ENCODE data around the gene OR7C2. TPM values are rescaled to one million over a fixed set of nuclear protein-coding genes. Genes with fewer than 3 reads are reported as not detected.
A peak's percentile ranks its signal among the peaks of the same experiment; 100 is the strongest.

The OR7C2 gene
- total RNA-seq, 1 donor from 2014 or later, result not detected

- intact Hi-C loops (cut with DNase I), result no loop called here
- TF ChIP-seq, protein P1, sequence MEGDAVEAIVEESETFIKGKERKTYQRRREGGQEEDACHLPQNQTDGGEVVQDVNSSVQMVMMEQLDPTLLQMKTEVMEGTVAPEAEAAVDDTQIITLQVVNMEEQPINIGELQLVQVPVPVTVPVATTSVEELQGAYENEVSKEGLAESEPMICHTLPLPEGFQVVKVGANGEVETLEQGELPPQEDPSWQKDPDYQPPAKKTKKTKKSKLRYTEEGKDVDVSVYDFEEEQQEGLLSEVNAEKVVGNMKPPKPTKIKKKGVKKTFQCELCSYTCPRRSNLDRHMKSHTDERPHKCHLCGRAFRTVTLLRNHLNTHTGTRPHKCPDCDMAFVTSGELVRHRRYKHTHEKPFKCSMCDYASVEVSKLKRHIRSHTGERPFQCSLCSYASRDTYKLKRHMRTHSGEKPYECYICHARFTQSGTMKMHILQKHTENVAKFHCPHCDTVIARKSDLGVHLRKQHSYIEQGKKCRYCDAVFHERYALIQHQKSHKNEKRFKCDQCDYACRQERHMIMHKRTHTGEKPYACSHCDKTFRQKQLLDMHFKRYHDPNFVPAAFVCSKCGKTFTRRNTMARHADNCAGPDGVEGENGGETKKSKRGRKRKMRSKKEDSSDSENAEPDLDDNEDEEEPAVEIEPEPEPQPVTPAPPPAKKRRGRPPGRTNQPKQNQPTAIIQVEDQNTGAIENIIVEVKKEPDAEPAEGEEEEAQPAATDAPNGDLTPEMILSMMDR (IDR thresholded peaks at IDR 0.05), result no peak
- DNase-seq (ENCODE audit: low spot score in 2 of 2), result peak in 1 of 2 donors; percentile 49
- Histone ChIP-seq H3K27ac (no peak overlapping the region), H3K4me3 (no peak overlapping the region), H3K36me3 (no peaks in the 10 kb centered on the region), H3K27me3 (no peaks in the 10 kb centered on the region), H3K4me1 (no peaks in the 10 kb centered on the region), H3K9me3 (no peaks in the 10 kb centered on the region)
Observed at GRCh38 chr19:14968247-14968646, 27.0 kb downstream of the OR7C2 start.

DNA sequence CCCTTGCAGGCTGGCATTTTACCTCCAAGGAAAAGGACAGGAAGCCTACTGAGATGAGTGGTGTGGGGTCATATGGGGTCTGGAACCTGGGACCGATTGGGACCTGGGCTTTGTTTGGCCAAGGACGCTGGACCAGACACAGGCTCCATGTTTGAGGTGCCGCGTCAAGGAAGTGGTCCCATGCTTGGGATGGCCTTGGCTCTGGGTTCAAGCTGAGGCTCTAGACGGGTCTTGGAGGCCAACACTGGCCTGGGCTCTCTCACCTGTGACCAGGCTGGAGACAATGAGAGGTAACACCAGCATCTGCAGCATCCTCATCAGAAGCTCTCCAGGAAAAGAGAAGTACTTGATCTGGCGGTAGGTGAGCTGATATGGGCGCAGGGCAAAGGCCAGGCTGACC, 30.2 kb downstream of the OR7C2 start:
- TF ChIP-seq, protein P1 (IDR thresholded peaks at IDR 0.05), result no peak
- Histone ChIP-seq H3K36me3 (no peaks in the 10 kb centered on the region), H3K4me3 (no peak overlapping the region), H3K27ac (no peak overlapping the region), H3K9me3 (no peaks in the 10 kb centered on the region), H3K4me1 (no peaks in the 10 kb centered on the region), H3K27me3 (no peaks in the 10 kb centered on the region)
- intact Hi-C loops (cut with DNase I), result no loop called here
- peak in 1 of 2 donors; percentile 5 for DNase-seq (ENCODE audit: low spot score in 2 of 2)

- Histone ChIP-seq H3K36me3 (no peaks in the 10 kb centered on the region), H3K27ac (no peak overlapping the region), H3K4me3 (no peak overlapping the region), H3K27me3 (no peaks in the 10 kb centered on the region), H3K4me1 (no peaks in the 10 kb centered on the region), H3K9me3 (no peaks in the 10 kb centered on the region)
- intact Hi-C loops (cut with DNase I), result no loop called here
- no peak for DNase-seq (ENCODE audit: low spot score in 2 of 2)
- TF ChIP-seq, protein P1 (IDR thresholded peaks at IDR 0.05), result no peak
Observed at GRCh38 chr19:14972676-14973075, 31.4 kb downstream of the OR7C2 start.

DNA sequence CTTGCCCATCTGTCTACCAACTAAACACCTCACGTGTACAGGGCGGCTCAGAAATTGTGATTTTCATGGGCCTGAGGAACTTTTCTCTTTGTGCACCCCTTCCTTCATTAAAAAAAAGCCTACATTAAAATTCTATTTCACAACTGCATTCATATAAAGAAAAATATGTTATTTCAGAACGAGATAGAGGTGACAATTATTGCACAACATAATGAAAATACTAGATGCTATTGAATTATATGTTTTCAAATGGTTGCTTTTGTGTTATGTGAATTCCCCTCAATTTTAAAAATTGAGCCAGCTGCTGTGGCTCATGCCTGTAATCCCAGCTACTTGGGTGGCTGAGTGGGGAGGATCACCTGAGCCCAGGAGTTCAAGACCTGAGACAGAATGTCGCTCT, 33.2 kb downstream of the OR7C2 start:
- no peaks in the 10 kb centered on the region for H3K4me1 ChIP-seq
- no peaks in the 10 kb centered on the region for H3K27me3 ChIP-seq
- H3K4me3 ChIP-seq, result no peak overlapping the region
- no peaks in the 10 kb centered on the region for H3K9me3 ChIP-seq
- no peak for DNase-seq (ENCODE audit: low spot score in 2 of 2)
- intact Hi-C loops (cut with DNase I), result no loop called here
- TF ChIP-seq, protein P1 (IDR thresholded peaks at IDR 0.05), result no peak
- H3K36me3 ChIP-seq, result no peaks in the 10 kb centered on the region
- no peak overlapping the region for H3K27ac ChIP-seq

GRCh38 chr19:14977128-14977527, 35.8 kb downstream of the OR7C2 start:
- TF ChIP-seq, protein P1 (IDR thresholded peaks at IDR 0.05), result no peak
- Histone ChIP-seq H3K4me3 (no peak overlapping the region), H3K9me3 (no peaks in the 10 kb centered on the region), H3K4me1 (no peaks in the 10 kb centered on the region), H3K27ac (no peak overlapping the region), H3K27me3 (no peaks in the 10 kb centered on the region), H3K36me3 (no peaks in the 10 kb centered on the region)
- no peak for DNase-seq (ENCODE audit: low spot score in 2 of 2)
- intact Hi-C loops (cut with DNase I), result no loop called here

DNA sequence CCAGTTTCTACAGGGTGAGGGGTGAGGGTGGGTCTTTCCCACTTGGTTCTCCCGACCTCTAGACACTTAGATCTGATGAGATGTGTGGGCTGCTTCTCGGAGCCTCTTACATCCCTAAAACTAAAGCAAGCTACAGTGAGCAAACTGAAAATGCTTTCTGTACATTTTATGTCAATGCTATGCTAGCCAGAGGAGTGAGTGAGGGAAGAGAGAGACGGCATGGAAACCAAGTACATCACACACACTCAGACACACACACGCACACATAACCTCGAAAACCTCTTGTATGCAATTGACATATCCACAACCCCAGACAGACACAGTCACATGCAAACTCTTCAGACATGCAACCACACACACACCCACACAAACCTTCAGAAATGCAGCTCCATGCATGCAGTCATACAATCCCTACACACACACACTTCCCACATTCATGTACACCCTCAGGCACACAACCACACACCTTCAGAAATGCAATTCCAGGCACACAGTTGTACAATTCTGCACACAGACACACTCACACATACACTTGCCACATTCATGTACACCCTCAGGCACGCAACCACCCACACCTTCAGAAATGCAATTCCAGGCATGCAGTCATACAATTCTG, 37.0 kb downstream of the OR7C2 start:
- H3K9me3 ChIP-seq, result no peaks in the 10 kb centered on the region
- H3K27me3 ChIP-seq, result no peaks in the 10 kb centered on the region
- no peak overlapping the region for H3K4me3 ChIP-seq
- TF ChIP-seq, protein P1 (IDR thresholded peaks at IDR 0.05), result no peak
- H3K27ac ChIP-seq, result no peak overlapping the region
- no peaks in the 10 kb centered on the region for H3K36me3 ChIP-seq
- H3K4me1 ChIP-seq, result no peaks in the 10 kb centered on the region
- DNase-seq (ENCODE audit: low spot score in 2 of 2), result no peak
- intact Hi-C loops (cut with DNase I), result no loop called here
